Endothelial cell of umbilical vein (primary cell): ENCODE measurements around the gene A4GNT. TPM values are rescaled to one million over a fixed set of nuclear protein-coding genes. Genes with fewer than 3 reads are reported as not detected.

Experiments
- BruUV-seq: library from RNA; stranded (reverse); fragments of 400-500 nt; replicated peaks from 2 replicates; lab custom pipeline; 2021; lab: Mats Ljungman, UMichigan
- CTCF ChIA-PET: fragments of 300-600, 350-600 bp; sonication (Branson Sonifier 250); formaldehyde crosslinking; loops from one replicate; lab custom pipeline; 2021; ENCODE audit warnings: antibody characterized with exemption, inconsistent platforms; lab: Charles Lee
- POLR2A ChIA-PET: fragments of 300-600, 350-600 bp; sonication (Branson Sonifier 250); formaldehyde crosslinking; loops from one replicate; lab custom pipeline; 2021; ENCODE audit warnings: antibody characterized with exemption, inconsistent platforms; lab: Charles Lee
- DNase-seq: peaks from one replicate; pipeline ENCODE4 v3.0.0-alpha.2; 2011; ENCODE audit warnings: low read depth, low spot score
- FAIRE-seq: peaks from 2 replicates; lab custom pipeline; 2011; peaks lifted over from hg19 to GRCh38; lab: Jason Lieb, UNC
- H2AFZ ChIP-seq: 2 replicates; pipeline ENCODE4 v1.6.0; 2012; ENCODE audit warnings: low read depth, low read length, control low read depth, inconsistent platforms
- H3K27ac ChIP-seq: 2 replicates; pipeline ENCODE4 v1.5.1; 2011; ENCODE audit warnings: low read depth, mild to moderate bottlenecking, control low read depth, low read length, moderate library complexity; ENCODE audit not compliant: insufficient read depth
- H3K27me3 ChIP-seq, 2 experiments: 2 replicates each; pipeline versions ENCODE4 v1.6.0 to v1.6.1; 2011; ENCODE audit warnings: low read length in 2 of 2, mixed read lengths in 1 of 2; ENCODE audit not compliant: control insufficient read depth in 2 of 2, insufficient read depth in 2 of 2
- H3K36me3 ChIP-seq, 2 experiments: 2 replicates in 1 of 2; 3 replicates in 1 of 2; pipeline ENCODE4 v1.5.1; 2011; ENCODE audit warnings: low read length in 2 of 2, mild to moderate bottlenecking in 1 of 2, moderate library complexity in 1 of 2; ENCODE audit not compliant: control insufficient read depth in 2 of 2, insufficient read depth in 2 of 2; ENCODE audit errors: extremely low read depth in 1 of 2
- H3K4me1 ChIP-seq: 3 replicates; pipeline ENCODE4 v1.5.1; 2011; ENCODE audit warnings: mild to moderate bottlenecking, low read length; ENCODE audit not compliant: control insufficient read depth, insufficient read depth; ENCODE audit errors: extremely low read depth
- H3K4me2 ChIP-seq: 2 replicates; pipeline ENCODE4 v1.6.1; 2011; ENCODE audit warnings: low read length, control low read depth, mixed read lengths; ENCODE audit not compliant: insufficient read depth
- H3K4me3 ChIP-seq, 3 experiments: fragments of 200-600 bp in 1 of 3; sonication (generic), shearing (Covaris generic) in 1 of 3; replicated peaks in 1 of 3; 2 replicates each; pipeline ENCODE4 v1.5.1; 2011 to 2016; ENCODE audit warnings: control low read depth in 3 of 3, low read length in 3 of 3, mild to moderate bottlenecking in 2 of 3, inconsistent platforms in 1 of 3, low read depth in 1 of 3, moderate library complexity in 1 of 3; ENCODE audit not compliant: insufficient read depth in 1 of 3
- H3K79me2 ChIP-seq: 2 replicates; pipeline ENCODE4 v1.6.0; 2012; ENCODE audit warnings: low read length, inconsistent platforms; ENCODE audit not compliant: control insufficient read depth, insufficient read depth
- H3K9ac ChIP-seq: replicated peaks from 2 replicates; pipeline ENCODE3; 2011; ENCODE audit warnings: low read length, control low read depth; ENCODE audit not compliant: insufficient read depth; ENCODE audit errors: extremely low read depth
- H3K9me1 ChIP-seq: replicated peaks from 3 replicates; pipeline ENCODE4 v1.6.0; 2011; ENCODE audit warnings: mild to moderate bottlenecking, low read length; ENCODE audit not compliant: control insufficient read depth, insufficient read depth; ENCODE audit errors: extremely low read depth
- H3K9me3 ChIP-seq: replicated peaks from 2 replicates; pipeline ENCODE4 v1.5.1; 2012; ENCODE audit warnings: low read length, inconsistent platforms; ENCODE audit not compliant: control insufficient read depth, insufficient read depth
- H4K20me1 ChIP-seq: replicated peaks from 2 replicates; pipeline ENCODE3; 2011; ENCODE audit warnings: mild to moderate bottlenecking, low read length; ENCODE audit not compliant: control insufficient read depth, insufficient read depth; ENCODE audit errors: extremely low read depth
- CTCF ChIP-seq, 2 donors: IDR thresholded peaks; 1 replicate in 1 of 2; 2 replicates in 1 of 2; pipeline ENCODE4 v1.5.1; 2011; ENCODE audit warnings: low read length in 2 of 2, mild to moderate bottlenecking in 2 of 2, moderate library complexity in 2 of 2, control low read depth in 1 of 2, inconsistent platforms in 1 of 2, low read depth in 1 of 2; ENCODE audit not compliant: insufficient read depth in 1 of 2; ENCODE audit errors: extremely low read depth in 1 of 2
- EZH2 ChIP-seq: IDR thresholded peaks from 2 replicates; pipeline ENCODE4 v1.6.1; 2012; ENCODE audit warnings: borderline replicate concordance, low read depth, mild to moderate bottlenecking, moderate library complexity, low read length, inconsistent platforms; ENCODE audit not compliant: severe bottlenecking
- FOS ChIP-seq: IDR thresholded peaks from 2 replicates; pipeline ENCODE4 v1.6.1; 2011; ENCODE audit warnings: mild to moderate bottlenecking, low read length, moderate library complexity, borderline replicate concordance; ENCODE audit not compliant: insufficient read depth
- GATA2 ChIP-seq: IDR thresholded peaks from 2 replicates; pipeline ENCODE4 v1.7.0; 2011; ENCODE audit warnings: low read depth, mild to moderate bottlenecking, moderate library complexity, mixed read lengths, low read length; ENCODE audit not compliant: insufficient read length, insufficient read depth
- MAX ChIP-seq: IDR thresholded peaks from 2 replicates; pipeline ENCODE4 v1.6.1; 2011; ENCODE audit not compliant: insufficient read depth, insufficient read length
- MYC ChIP-seq: IDR thresholded peaks from one replicate; pipeline ENCODE4 v1.6.1; 2011; ENCODE audit warnings: mild to moderate bottlenecking, low read depth, low read length
- POLR2A ChIP-seq: IDR thresholded peaks from 2 replicates; pipeline ENCODE4 v1.6.1; 2012; ENCODE audit warnings: low read depth, mild to moderate bottlenecking, control low read depth, low read length
- POLR2AphosphoS5 ChIP-seq: IDR thresholded peaks from 2 replicates; pipeline ENCODE4 v1.6.1; 2012; ENCODE audit warnings: low read depth, mild to moderate bottlenecking, control low read depth, low read length, moderate library complexity; ENCODE audit not compliant: insufficient read depth
- dilution Hi-C: fragments of 300-500 bp; cut with MboI; formaldehyde crosslinking; loops from one replicate; pipeline ENCODE4 v1.15.0; 2019; ENCODE audit warnings: low sequenced_read_pairs; ENCODE audit not compliant: extremely low pct_ligation_motif_present
- intact Hi-C: fragments of 100-400 bp; cut with micrococcal nuclease; formaldehyde crosslinking; loops from one replicate; pipeline ENCODE4 v1.10.0; 2022
- polyA plus RNA-seq, 4 experiments: library from polyadenylated mRNA; depleted of rRNA in 3 of 4; stranded (reverse) in 3 of 4; unstranded in 1 of 4; fragments of >200 nt; gene quantifications; 2 replicates each; pipeline versions ENCODE4 v1.2.1 to v1.2.3, GENCODE V29; 2011 to 2012; ENCODE audit warnings: missing spikeins in 1 of 4
- total RNA-seq: library from RNA; stranded (reverse); gene quantifications from 2 replicates; pipeline ENCODE4 v1.2.3, GENCODE V29; 2021

A4GNT gene
- total and polyA plus RNA-seq, 2 donors (not counting 3 experiments of a cell fraction or from before 2014, with no cell fraction given): not detected

GRCh38 chr3:138103466-138103865, 28.7 kb downstream of the A4GNT start:
- POLR2A ChIA-PET: no interaction called here
- no peaks in the 10 kb centered on the region for H3K27me3 ChIP-seq
- H4K20me1 ChIP-seq: no peaks in the 10 kb centered on the region
- no peaks in the 10 kb centered on the region for H3K9me3 ChIP-seq
- H3K4me3 ChIP-seq: no peak overlapping the region
- no peak for TF ChIP-seq MAX
- no peak for TF ChIP-seq EZH2
- TF ChIP-seq POLR2A: no peak
- TF ChIP-seq FOS: no peak
- no peak for TF ChIP-seq CTCF (IDR thresholded peaks at IDR 0.05; ENCODE audit: extremely low read depth in 1 of 2, insufficient read depth in 1 of 2, low read depth in 1 of 2, low read length in 2 of 2)
- TF ChIP-seq POLR2AphosphoS5: no peak
- TF ChIP-seq MYC: no peak
- TF ChIP-seq GATA2: no peak
- H2AFZ ChIP-seq: no peak overlapping the region
- FAIRE-seq (no peak), DNase-seq (no peak)
- no peaks in the 10 kb centered on the region for H3K36me3 ChIP-seq
- no TSS peak for BruUV-seq
- H3K27ac ChIP-seq: no peak overlapping the region
- H3K4me2 ChIP-seq: no peak overlapping the region
- no peaks in the 10 kb centered on the region for H3K79me2 ChIP-seq
- CTCF ChIA-PET: interaction anchor here (1.4 to 3.1 kb wide), 2 partner anchors 12 to 15 kb away, joined by 4 to 13 read pairs; partner anchors contain the start of gene DZIP1L
- intact Hi-C loops: no loop called here
- dilution Hi-C loops: no loop called here
- no peak overlapping the region for H3K9ac ChIP-seq
- H3K9me1 ChIP-seq: no peaks in the 10 kb centered on the region
- H3K4me1 ChIP-seq: no peaks in the 10 kb centered on the region
